H1 (cell line): ENCODE results near the gene IDI2.

Experiments used
- SP2 ChIP-seq: IDR thresholded peaks from 2 replicates; pipeline ENCODE4 v1.6.1; 2012; ENCODE audit warnings: mild to moderate bottlenecking, low read length, inconsistent platforms
- TF ChIP-seq, protein P1 (sequence below), 3 experiments: IDR thresholded peaks; 1 replicate in 2 of 3; 2 replicates in 1 of 3; pipeline versions ENCODE4 v1.5.1 to v1.6.1; 2011; ENCODE audit warnings: low read length in 3 of 3, mild to moderate bottlenecking in 3 of 3, inconsistent platforms in 2 of 3, low read depth in 1 of 3, moderate library complexity in 1 of 3; ENCODE audit not compliant: insufficient read depth in 1 of 3; ENCODE audit errors: control extremely low read depth in 1 of 3

DNA sequence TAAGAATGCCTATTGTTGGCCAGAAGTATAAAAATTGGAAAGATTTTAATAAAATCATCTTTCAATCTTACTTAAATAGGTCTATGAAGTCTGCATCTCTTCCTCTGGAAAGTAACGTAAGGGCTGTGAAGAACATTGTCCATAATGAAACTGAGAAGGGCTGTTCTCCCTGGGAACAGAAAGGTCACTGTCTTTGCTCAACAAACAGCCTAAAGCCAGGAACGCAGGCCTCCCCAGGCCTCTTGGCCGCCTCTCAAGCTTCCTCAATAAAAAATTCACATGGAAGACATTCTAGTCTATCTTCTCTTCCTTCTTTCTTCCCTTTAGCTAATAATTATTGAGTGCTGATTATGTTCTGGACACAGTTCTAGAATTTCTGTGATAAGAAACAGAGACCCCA is 9.1 kb upstream of the IDI2 start:
- TF ChIP-seq SP2: no peak
- TF ChIP-seq, protein P1, sequence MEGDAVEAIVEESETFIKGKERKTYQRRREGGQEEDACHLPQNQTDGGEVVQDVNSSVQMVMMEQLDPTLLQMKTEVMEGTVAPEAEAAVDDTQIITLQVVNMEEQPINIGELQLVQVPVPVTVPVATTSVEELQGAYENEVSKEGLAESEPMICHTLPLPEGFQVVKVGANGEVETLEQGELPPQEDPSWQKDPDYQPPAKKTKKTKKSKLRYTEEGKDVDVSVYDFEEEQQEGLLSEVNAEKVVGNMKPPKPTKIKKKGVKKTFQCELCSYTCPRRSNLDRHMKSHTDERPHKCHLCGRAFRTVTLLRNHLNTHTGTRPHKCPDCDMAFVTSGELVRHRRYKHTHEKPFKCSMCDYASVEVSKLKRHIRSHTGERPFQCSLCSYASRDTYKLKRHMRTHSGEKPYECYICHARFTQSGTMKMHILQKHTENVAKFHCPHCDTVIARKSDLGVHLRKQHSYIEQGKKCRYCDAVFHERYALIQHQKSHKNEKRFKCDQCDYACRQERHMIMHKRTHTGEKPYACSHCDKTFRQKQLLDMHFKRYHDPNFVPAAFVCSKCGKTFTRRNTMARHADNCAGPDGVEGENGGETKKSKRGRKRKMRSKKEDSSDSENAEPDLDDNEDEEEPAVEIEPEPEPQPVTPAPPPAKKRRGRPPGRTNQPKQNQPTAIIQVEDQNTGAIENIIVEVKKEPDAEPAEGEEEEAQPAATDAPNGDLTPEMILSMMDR (IDR thresholded peaks at IDR 0.05; ENCODE audit: control extremely low read depth in 1 of 3, insufficient read depth in 1 of 3, low read depth in 1 of 3, low read length in 3 of 3): no peak
